Measurements from ENCODE around the gene EPHB2. TPM values are rescaled to one million over a fixed set of nuclear protein-coding genes. Genes with fewer than 3 reads are reported as not detected.

The EPHB2 gene
- total RNA-seq, 2 donors from 2014 or later, result 11.4 to 17.4 TPM

Small RNA genes within 50 kb of the gene (microRNA-seq; reads per million reads assigned to microRNA genes)
- gene MIR4253 (ENCODE audit: borderline microRNAs expressed in 2 of 2) (0 reads per million in 2 donors), gene MIR4684 (ENCODE audit: borderline microRNAs expressed in 2 of 2) (0 reads per million in 2 donors)

Other genes with a start within 250 kb of the EPHB2 start
- gene EPHA8, start 147.3 kb upstream of the EPHB2 start, total RNA-seq, result not detected
- gene C1QA, start 74.2 kb upstream of the EPHB2 start, total RNA-seq, result 100 to 1,000 TPM in 1 of 2 donors, 10 to 100 TPM in 1; 72.6 to 301 TPM
- 100 to 1,000 TPM; 124 to 414 TPM for gene C1QC, start 67.2 kb upstream of the EPHB2 start, total RNA-seq
- 100 to 1,000 TPM; 125 to 441 TPM for gene C1QB, start 57.6 kb upstream of the EPHB2 start, total RNA-seq

All from posterior vena cava (tissue), 2 donors.